CD4-positive, CD25-positive, alpha-beta regulatory T cell (primary cell): ENCODE data around the gene MTA3. TPM values are rescaled to one million over a fixed set of nuclear protein-coding genes. Genes with fewer than 3 reads are reported as not detected.
A peak's percentile ranks its signal among the peaks of the same experiment; 100 is the strongest.

Experiments
- ATAC-seq, 2 donors: fragments of 150-1000 bp; cut with Tn5 transposase; one replicate each; pipeline ENCODE4 v1.10.0; 2021; ENCODE audit warnings: low read depth in 2 of 2, moderate number of reproducible peaks in 2 of 2, moderate library complexity in 1 of 2
- DNase-seq, 3 donors: peaks; one replicate each; pipeline versions ENCODE4 v3.0.0 to v3.0.0-alpha.2; 2012 to 2022; ENCODE audit warnings: mixed read lengths in 1 of 3
- H3K27ac ChIP-seq: one replicate; pipeline ENCODE4 v1.7.0; 2013; ENCODE audit warnings: mild to moderate bottlenecking, low read length; ENCODE audit not compliant: insufficient read depth, poor library complexity, severe bottlenecking
- H3K27me3 ChIP-seq: one replicate; pipeline ENCODE4 v1.7.0; 2013; ENCODE audit warnings: low read length; ENCODE audit not compliant: control insufficient read depth, insufficient read depth
- H3K36me3 ChIP-seq: one replicate; pipeline ENCODE4 v1.7.0; 2013; ENCODE audit warnings: mild to moderate bottlenecking, low read length, moderate library complexity; ENCODE audit not compliant: control insufficient read depth, insufficient read depth
- H3K4me1 ChIP-seq: 2 replicates; pipeline ENCODE4 v1.7.0; 2013; ENCODE audit warnings: mild to moderate bottlenecking, low read length; ENCODE audit not compliant: insufficient read depth, control insufficient read depth, poor library complexity, severe bottlenecking
- H3K4me3 ChIP-seq: one replicate; pipeline ENCODE4 v1.7.0; 2013; ENCODE audit warnings: low read depth, mild to moderate bottlenecking, low read length, moderate library complexity
- H3K9me3 ChIP-seq, 2 experiments: 1 replicate in 1 of 2; 2 replicates in 1 of 2; pipeline ENCODE4 v1.7.0; 2013; ENCODE audit warnings: low read length in 2 of 2, mild to moderate bottlenecking in 1 of 2, moderate library complexity in 1 of 2; ENCODE audit not compliant: control insufficient read depth in 2 of 2
- H3K27ac Mint-ChIP-seq, 3 donors: one replicate each; pipeline ENCODE4 v1.8.0; 2020 to 2022; ENCODE audit warnings: mild to moderate bottlenecking in 3 of 3, mixed read lengths in 3 of 3, moderate library complexity in 2 of 3
- H3K27me3 Mint-ChIP-seq: one replicate; pipeline ENCODE4 v1.8.0; 2022; ENCODE audit warnings: mild to moderate bottlenecking, mixed read lengths
- H3K36me3 Mint-ChIP-seq: one replicate; pipeline ENCODE4 v1.8.0; 2020; ENCODE audit warnings: mixed read lengths
- H3K4me1 Mint-ChIP-seq, 4 donors: one replicate each; pipeline ENCODE4 v1.8.0; 2020 to 2022; ENCODE audit warnings: mixed read lengths in 4 of 4, mild to moderate bottlenecking in 1 of 4
- H3K4me3 Mint-ChIP-seq, 4 donors: one replicate each; pipeline ENCODE4 v1.8.0; 2020 to 2022; ENCODE audit warnings: mild to moderate bottlenecking in 4 of 4, mixed read lengths in 4 of 4, moderate library complexity in 3 of 4
- H3K9me3 Mint-ChIP-seq, 7 donors: one replicate each; pipeline ENCODE4 v1.8.0; 2020 to 2022; ENCODE audit warnings: mixed read lengths in 7 of 7, mild to moderate bottlenecking in 3 of 7, moderate library complexity in 2 of 7
- polyA plus RNA-seq, 4 donors: library from polyadenylated mRNA; unstranded; fragments of 300-500 nt; fragmentation: Illumina TruSeq; gene quantifications; one replicate each; pipeline ENCODE4 v1.2.3, GENCODE V29; 2021
- total RNA-seq: library from RNA; stranded (reverse); gene quantifications from one replicate; pipeline ENCODE4 v1.2.3, GENCODE V29; 2022

The MTA3 gene
- total and polyA plus RNA-seq, 5 donors from 2014 or later, result 7.7 to 20.4 (median 9.4) TPM

DNA sequence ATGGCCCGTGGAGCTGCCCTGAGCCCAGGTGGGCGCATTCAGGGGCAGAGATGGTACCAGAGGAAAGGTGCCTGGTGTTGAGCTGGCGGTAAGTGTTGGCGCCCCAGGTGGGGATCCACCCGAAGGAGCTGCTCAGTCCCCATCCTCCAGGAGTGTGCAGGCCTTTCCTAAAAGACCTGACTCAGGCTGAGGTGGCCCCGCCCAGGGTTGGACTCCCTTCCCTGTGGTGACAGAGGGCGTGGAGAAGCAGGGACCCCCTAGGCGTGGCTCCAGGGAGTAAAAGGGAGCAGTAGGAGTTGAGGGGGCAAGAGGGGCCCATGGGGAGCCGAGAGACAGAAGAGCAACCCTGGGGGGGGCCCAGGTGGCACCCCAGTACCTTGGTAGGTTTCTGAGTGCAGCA lies 193.1 kb downstream of the MTA3 start:
- Histone ChIP-seq H3K9me3 (no peaks in the 10 kb centered on the region), H3K27me3 (no peaks in the 10 kb centered on the region), H3K36me3 (no peaks in the 10 kb centered on the region), H3K27ac (no peak overlapping the region), H3K4me1 (no peaks in the 10 kb centered on the region), H3K4me3 (no peak overlapping the region)
- peak overlapping the region in 1 of 3 donors; percentile 79 for H3K27ac Mint-ChIP-seq
- peaks cover 17% of the 10 kb centered on the region for H3K36me3 Mint-ChIP-seq
- H3K9me3 Mint-ChIP-seq, result peaks cover 0 to 2% (median 0%) of the 10 kb centered on the region in 7 donors
- H3K4me1 Mint-ChIP-seq, result no peaks in the 10 kb centered on the region
- H3K4me3 Mint-ChIP-seq, result no peak overlapping the region
- DNase-seq, result no peak
- H3K27me3 Mint-ChIP-seq, result no peaks in the 10 kb centered on the region
- ATAC-seq, result no peak

DNA sequence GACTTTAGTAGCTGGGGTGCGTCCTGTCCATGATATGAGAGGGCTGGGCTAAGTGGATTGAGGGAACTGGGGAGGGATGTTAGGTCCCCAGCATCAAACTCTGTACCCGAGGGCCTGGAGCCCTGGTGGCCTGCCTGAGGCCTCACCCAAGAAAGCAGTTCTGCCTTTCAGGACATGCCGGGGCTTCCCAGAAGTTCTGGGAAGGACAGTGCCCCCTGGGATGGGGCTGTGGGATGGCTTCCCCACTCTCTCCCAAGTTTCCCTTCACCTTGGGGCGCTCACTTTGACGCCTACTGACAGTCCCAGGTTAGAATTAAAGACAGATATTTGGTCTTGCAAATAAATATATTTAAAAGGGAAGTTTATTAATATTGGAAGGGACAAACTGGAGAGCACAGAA lies 193.7 kb downstream of the MTA3 start:
- no peaks in the 10 kb centered on the region for H3K4me1 Mint-ChIP-seq
- H3K27me3 Mint-ChIP-seq, result no peaks in the 10 kb centered on the region
- Histone ChIP-seq H3K9me3 (no peaks in the 10 kb centered on the region), H3K36me3 (no peaks in the 10 kb centered on the region), H3K4me3 (no peak overlapping the region), H3K27ac (no peak overlapping the region), H3K27me3 (no peaks in the 10 kb centered on the region), H3K4me1 (no peaks in the 10 kb centered on the region)
- ATAC-seq (no peak), DNase-seq (no peak)
- H3K4me3 Mint-ChIP-seq, result no peak overlapping the region
- H3K9me3 Mint-ChIP-seq, result peaks cover 0 to 2% (median 0%) of the 10 kb centered on the region in 7 donors
- H3K27ac Mint-ChIP-seq, result no peak overlapping the region
- H3K36me3 Mint-ChIP-seq, result peaks cover 17% of the 10 kb centered on the region

DNA sequence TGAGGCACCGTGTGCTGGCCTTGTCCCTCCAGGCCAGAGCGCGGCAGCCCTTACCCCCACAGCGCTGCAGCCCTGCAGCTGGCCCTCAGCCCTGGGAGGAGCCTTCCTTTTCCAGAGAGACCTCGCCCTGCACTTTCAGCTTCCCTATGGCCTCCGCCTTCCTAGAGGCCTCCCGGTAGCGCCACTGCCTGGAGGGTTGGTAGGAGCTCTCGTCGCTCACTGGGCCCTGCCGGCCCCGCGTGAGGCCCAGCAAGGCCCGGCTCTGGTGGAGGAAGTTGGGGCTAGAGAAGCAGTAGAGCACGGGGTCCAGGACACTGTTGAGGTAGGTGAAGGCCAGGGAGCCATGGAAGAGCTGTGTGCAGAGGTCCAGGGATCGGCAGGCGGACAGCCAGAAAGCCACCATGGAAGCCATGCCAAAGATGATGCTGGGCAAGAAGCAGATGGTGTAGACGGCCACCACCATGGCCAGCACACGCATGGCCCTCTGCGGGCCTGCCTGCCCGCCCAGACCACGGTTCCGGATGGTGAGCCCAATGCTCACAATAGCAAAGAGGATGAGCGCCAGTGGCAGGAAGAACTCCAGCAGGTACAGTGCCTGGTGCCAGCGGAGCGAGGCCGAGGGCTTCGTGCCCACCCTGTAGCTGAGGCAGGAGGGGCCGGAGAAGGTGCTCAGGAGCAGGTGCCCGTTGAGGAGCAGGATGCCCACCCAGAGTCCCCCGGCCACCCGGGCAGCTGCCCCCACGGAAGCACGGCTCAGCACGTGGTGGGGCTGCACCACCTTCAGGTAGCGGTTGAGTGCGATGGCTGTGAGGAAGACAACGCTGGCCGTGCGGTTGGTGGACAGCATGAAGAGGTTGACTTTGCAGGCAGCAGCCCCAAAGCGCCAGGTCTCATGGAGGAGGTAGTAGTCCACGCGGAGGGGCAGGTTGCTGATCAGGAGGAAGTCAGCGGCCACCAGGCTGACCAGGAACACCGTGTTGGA lies 194.7 kb downstream of the MTA3 start:
- Mint-ChIP-seq H3K36me3 (peaks cover 15% of the 10 kb centered on the region), H3K9me3 (peaks cover 0 to 2% (median 0%) of the 10 kb centered on the region in 7 donors), H3K4me3 (no peak overlapping the region), H3K27me3 (no peaks in the 10 kb centered on the region), H3K27ac (no peak overlapping the region), H3K4me1 (no peaks in the 10 kb centered on the region)
- H3K9me3 ChIP-seq, result no peaks in the 10 kb centered on the region
- H3K27me3 ChIP-seq, result no peaks in the 10 kb centered on the region
- H3K4me1 ChIP-seq, result no peaks in the 10 kb centered on the region
- ATAC-seq (no peak), DNase-seq (no peak)
- H3K4me3 ChIP-seq, result no peak overlapping the region
- no peaks in the 10 kb centered on the region for H3K36me3 ChIP-seq
- no peak overlapping the region for H3K27ac ChIP-seq

DNA sequence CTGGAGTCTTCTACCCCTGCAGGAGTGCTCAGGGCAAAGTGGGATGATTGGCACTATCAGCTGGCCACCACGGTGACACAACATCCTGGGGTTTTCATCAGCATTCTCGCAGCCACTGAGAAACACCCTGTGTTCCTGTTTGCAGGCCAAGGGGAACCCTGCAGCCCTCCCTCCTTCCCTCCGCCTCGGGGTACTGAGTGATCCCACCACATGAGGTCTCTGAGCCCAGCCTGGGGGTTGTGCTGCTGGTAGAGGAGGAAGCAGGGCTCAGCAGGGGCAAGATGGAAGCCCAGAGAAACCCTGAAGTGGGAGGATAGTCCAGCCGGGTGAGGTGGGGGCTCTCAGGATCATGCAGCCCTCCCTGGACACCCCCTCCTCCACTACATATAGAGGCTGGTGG lies 195.7 kb downstream of the MTA3 start, which contains the start of gene OXER1:
Gene OXER1 (minus strand): TSS at position 40 of the 400 bp plus-strand sequence. CDS start 73 bp downstream, outside the sequence.
- H3K27ac Mint-ChIP-seq, result no peak within 1 kb of the TSS
- H3K36me3 Mint-ChIP-seq, result peaks cover 8% of the 10 kb centered on the region
- Histone ChIP-seq H3K27me3 (no peaks in the 10 kb centered on the region), H3K4me1 (no peaks in the 10 kb centered on the region), H3K27ac (no peak within 1 kb of the TSS), H3K36me3 (no peaks in the 10 kb centered on the region), H3K4me3 (no peak within 1 kb of the TSS), H3K9me3 (no peaks in the 10 kb centered on the region)
- H3K27me3 Mint-ChIP-seq, result no peaks in the 10 kb centered on the region
- no peak within 1 kb of the TSS for H3K4me3 Mint-ChIP-seq
- ATAC-seq (no peak), DNase-seq (no peak)
- no peaks in the 10 kb centered on the region for H3K4me1 Mint-ChIP-seq
- peaks cover 0 to 2% (median 0%) of the 10 kb centered on the region in 7 donors for H3K9me3 Mint-ChIP-seq

DNA sequence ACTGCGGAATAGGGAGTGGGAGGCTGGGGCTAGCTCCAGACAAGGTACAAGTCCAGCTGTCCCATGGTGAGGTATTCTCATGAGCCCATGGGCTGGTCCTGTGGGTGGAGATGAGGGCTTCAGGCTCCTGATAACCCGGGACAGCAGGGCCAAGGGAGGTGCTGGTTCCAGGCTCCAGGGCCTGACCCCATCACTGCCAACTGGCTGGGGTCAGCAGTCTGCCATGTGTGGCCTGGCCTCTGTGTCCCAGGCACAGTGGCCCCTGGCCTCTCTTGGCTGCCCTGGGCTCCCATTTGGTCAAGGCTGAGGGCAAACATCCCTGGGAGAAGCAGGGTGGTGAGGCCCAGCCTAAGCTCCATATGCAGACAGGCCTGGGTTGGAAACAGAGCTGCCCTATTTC lies 196.5 kb downstream of the MTA3 start:
- Mint-ChIP-seq H3K9me3 (peaks cover 0 to 2% (median 0%) of the 10 kb centered on the region in 7 donors), H3K27me3 (no peaks in the 10 kb centered on the region), H3K27ac (no peak overlapping the region), H3K4me3 (no peak overlapping the region), H3K36me3 (peaks cover 8% of the 10 kb centered on the region), H3K4me1 (no peaks in the 10 kb centered on the region)
- ATAC-seq, result no peak
- Histone ChIP-seq H3K27ac (no peak overlapping the region), H3K36me3 (no peaks in the 10 kb centered on the region), H3K4me3 (no peak overlapping the region), H3K9me3 (no peaks in the 10 kb centered on the region), H3K4me1 (no peaks in the 10 kb centered on the region), H3K27me3 (no peaks in the 10 kb centered on the region)
- no peak for DNase-seq

DNA sequence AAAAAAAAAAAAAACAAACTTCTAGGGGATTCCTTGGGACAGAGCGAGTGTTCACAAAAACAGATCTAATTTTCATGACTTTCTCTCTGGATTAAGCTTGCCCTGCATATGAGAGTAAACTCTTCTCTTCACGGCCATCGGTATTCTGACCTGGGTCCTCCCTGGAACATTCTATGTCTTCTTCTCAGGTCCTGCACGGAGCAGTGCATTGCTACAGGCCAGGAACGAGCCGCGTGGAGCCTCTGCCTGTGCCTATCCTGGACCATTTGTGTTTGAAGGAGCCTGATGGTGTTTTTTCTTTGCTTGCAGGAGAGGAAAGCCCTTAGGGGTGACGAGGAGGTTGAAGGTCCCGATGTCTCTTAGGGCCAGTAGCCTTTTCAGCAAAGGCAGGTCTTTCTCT lies 197.3 kb downstream of the MTA3 start:
- no peaks in the 10 kb centered on the region for H3K27me3 Mint-ChIP-seq
- Histone ChIP-seq H3K27ac (no peak overlapping the region), H3K27me3 (no peaks in the 10 kb centered on the region), H3K4me3 (no peak overlapping the region), H3K36me3 (no peaks in the 10 kb centered on the region), H3K9me3 (no peaks in the 10 kb centered on the region), H3K4me1 (no peaks in the 10 kb centered on the region)
- H3K4me3 Mint-ChIP-seq, result no peak overlapping the region
- H3K27ac Mint-ChIP-seq, result peak overlapping the region in 1 of 3 donors; percentile 28
- ATAC-seq, result no peak
- H3K4me1 Mint-ChIP-seq, result no peaks in the 10 kb centered on the region
- DNase-seq, result no peak
- H3K9me3 Mint-ChIP-seq, result peaks cover 0 to 2% (median 0%) of the 10 kb centered on the region in 7 donors
- H3K36me3 Mint-ChIP-seq, result peaks cover 8% of the 10 kb centered on the region

DNA sequence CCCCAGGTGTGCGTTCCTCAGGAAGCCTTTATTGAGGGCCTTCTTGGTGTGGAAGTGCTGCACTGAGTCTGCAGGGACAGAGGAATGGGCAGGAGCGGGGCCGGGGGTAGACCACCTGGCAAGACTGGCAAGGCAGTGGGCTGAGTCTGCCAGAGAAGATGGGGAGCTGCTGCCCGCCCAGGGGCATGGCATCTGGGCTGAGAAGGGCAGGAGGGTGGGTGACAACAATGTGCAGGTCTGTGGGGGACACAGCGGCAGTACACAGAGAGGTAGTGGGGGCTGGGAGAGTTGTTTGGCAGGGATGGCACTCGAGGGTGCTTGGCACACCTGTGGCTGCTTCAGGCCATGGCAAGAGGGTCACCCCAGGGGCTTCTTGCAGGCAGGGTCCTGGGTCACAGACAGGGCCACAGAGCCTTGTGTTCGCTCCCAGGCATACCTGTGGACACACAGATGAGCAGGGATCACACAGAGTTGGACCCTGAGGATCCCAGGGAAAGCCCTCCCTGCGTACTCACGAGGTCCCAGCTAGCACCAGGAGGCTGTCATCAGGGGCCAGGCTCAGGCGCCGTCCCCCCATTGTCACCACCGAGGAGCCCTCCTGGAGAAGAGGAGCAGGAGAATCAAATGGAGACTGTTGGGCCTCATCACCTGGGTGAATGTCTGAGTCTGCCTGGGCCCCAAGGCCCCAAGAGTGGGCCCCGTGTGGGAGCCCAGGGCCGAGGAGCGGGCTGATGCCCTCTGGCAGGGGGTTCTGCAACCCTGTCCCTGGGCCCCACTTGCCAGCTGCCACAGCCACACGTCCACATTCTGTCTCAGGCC lies 198.9 kb downstream of the MTA3 start:
- Histone ChIP-seq H3K27me3 (no peaks in the 10 kb centered on the region), H3K27ac (no peak overlapping the region), H3K9me3 (no peaks in the 10 kb centered on the region), H3K4me1 (no peaks in the 10 kb centered on the region), H3K4me3 (no peak overlapping the region), H3K36me3 (no peaks in the 10 kb centered on the region)
- no peaks in the 10 kb centered on the region for H3K4me1 Mint-ChIP-seq
- H3K27me3 Mint-ChIP-seq, result no peaks in the 10 kb centered on the region
- peaks cover 4% of the 10 kb centered on the region for H3K36me3 Mint-ChIP-seq
- DNase-seq (no peak), ATAC-seq (no peak)
- H3K27ac Mint-ChIP-seq, result no peak overlapping the region
- peaks cover 0 to 2% (median 0%) of the 10 kb centered on the region in 7 donors for H3K9me3 Mint-ChIP-seq
- no peak overlapping the region for H3K4me3 Mint-ChIP-seq
